Bone marrow (tissue), 2 donors: ENCODE measurements around the gene PTGFRN.
"Not testable (repeated sequence)": the region's sequence is repeated elsewhere in the genome, so short reads cannot be mapped to it uniquely, and the experiment has no call there.

Experiments
- DNase-seq, 2 donors: peaks; one replicate each; lab custom pipeline; 2025; lab: John Stamatoyannopoulos, UW

PTGFRN gene

DNA sequence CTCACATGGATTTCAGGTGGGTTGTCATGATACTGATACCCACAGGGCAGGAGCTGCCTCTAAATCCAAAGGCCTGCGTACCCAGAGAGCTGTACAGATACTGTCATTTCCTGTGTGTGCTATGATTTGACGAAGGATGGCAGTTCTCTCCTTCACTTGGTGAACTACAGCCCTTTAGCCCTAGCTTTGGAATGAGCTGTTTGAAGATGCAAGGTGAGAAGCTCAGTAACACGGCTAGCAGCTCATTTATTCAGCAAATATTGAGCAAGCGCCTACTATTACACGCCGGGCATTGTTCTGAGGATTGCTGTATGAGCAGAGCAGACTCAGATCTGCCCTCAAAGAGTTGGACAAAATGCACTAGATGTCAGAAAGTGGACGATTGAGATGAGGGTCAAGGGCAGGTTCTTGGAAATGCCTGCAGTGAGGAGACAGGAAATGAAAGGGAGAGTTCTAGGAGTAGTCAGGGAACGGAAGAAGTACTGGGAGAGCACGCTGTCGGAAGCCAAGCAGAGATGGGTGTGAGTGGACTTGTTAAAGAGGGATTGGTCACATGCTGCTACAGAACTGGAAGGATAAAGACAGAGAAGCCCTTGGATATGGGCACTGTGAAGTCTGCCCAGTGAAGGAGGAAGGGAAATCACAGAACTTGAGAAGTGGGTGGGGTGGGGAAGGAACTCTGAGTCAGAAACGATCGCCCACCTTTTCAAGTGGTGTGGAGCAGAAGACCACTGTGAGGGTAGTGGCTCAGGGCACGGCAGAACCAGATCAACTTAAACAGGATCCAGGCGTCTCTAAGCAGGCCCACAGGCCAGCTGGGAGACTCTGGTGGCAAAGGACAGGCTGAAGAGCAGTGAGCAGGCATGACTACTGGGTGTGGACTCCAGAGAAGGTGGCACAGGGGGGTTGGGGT lies 7.1 kb downstream of the PTGFRN start:
- DNase-seq, result no peak

DNA sequence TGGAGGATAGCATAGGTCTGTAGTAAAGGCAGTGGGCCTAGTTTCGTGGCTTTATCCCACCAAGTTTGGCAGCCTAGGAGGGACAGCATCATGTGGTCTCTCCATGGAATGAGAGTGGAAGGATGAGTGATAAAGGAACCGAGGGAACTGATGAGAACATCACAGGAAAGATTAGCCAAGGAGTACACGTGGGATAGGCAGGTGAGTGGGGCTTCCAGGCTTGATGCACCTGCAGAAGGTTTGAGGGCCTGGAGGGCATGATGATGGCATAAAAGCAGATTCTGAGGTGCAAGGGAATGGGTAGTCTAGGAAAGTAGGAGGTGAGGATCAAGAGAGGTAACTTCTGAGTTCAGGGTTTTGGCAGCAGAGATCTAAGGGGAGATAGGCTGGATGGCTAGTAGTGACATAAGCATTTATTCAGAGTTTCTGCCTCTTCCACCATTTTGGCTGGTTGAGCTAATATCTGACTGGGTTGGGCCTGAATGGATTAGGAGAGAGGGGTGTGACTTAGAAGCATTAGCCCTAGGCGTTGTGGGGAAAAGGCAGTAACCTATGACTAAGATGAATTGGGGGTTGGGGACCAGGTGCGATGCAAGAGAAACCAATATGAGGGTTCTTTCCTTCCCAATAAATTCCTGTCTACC lies 9.1 kb downstream of the PTGFRN start:
- DNase-seq, result no peak

DNA sequence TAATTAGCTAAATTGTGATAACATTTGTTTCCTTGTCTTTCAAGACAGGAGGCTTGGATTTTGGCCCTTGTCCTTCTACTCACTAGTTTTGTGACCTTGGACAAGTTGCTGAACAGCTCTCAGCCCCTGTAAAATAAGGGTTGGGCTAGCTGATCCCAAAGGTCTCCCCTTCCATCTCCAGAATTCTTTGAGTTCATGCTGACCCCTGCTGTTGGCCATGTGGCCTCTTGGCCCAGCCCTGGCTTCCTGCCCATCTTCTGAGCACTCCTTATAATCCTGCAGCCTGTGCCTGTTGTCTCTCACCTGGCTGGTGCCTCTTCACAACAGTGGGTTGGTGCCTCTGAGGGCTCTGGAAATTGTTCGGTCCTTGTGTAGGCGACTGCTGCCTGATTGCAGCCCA lies 10.1 kb downstream of the PTGFRN start:
- DNase-seq, result no peak

DNA sequence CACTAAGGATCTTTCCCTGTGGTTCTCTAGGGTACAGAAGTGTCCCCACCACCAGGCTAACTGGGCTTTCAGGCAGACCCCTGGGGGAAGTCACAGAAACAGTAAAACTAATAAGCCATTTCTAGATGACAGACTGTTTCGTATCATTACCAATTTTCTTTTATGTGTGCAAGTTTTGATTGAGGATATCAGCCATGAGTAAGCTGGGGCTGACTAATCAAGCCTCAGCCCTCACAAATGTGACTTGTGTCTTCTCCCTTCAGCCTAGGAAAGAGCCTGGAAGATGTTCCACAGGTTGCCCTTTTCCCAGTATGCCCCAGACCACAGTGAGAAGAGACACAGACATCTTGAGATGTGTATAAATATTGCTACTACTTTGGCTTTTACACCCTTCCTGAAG lies 10.5 kb downstream of the PTGFRN start:
- no peak for DNase-seq

DNA sequence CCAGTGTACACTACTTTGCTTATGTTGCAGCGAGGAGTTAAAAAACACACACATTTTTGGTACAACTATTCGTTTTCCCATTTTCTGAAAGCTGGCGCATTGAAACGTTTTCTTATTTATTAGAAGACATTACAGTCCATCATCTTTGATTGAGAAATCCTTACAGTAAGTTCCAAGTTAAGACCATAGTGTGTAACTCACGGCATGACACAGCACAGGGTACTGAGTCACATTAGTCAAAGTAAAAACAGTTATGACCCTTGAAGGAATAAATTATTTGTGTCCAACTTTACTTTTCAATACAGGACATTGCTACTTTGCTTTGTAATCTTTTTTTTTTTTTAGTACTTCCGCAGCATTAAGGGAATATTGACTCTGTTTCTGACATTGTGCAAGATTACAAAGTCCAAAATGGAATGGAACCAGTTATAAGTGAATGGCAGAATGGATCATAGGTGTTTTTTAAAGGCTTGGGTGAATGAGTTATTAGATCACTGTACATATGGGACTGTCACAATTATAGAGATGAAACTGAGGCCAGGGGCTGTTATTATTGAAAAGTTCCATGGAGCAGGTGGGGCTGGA lies 11.7 kb downstream of the PTGFRN start:
- DNase-seq, result no peak

DNA sequence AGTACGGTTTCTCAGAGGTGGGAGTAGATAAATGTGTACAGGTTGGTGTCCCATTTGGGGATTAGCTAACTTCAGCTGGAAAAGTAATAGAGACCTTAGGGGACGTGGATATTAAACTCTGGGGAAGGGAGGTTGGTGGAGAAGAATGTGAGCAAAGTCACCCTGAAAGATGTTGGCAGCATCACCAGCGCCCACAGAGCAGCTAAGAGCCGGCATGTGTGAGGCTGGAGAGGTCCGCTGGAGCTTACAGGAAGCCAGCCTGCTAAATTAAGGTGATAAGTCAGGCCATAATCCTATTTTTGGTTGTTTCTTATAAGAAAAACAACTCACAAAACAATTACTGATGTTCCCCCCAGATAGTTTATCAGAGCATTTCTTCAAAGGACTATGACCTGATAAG lies 12.2 kb downstream of the PTGFRN start:
- DNase-seq, result no peak

DNA sequence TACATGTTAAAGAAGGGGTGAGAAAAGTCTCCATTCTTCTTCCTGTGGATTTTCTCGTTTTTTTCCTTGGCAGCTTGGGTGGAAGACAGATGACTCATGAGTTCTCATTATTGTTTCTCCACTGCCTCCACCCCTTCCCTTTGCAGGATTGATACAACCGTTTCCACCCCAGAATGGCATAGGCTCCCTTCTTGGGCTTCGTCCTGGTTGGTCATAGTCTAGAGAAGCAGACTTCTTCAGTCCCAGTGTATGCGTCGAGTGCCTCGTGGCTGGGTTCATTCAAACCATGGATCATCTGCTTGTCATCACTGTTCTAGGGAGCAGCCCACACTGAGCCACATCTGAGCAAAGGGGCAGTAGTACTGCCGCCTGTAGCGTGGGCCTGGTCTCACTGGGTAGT lies 13.7 kb downstream of the PTGFRN start:
- DNase-seq, result no peak

DNA sequence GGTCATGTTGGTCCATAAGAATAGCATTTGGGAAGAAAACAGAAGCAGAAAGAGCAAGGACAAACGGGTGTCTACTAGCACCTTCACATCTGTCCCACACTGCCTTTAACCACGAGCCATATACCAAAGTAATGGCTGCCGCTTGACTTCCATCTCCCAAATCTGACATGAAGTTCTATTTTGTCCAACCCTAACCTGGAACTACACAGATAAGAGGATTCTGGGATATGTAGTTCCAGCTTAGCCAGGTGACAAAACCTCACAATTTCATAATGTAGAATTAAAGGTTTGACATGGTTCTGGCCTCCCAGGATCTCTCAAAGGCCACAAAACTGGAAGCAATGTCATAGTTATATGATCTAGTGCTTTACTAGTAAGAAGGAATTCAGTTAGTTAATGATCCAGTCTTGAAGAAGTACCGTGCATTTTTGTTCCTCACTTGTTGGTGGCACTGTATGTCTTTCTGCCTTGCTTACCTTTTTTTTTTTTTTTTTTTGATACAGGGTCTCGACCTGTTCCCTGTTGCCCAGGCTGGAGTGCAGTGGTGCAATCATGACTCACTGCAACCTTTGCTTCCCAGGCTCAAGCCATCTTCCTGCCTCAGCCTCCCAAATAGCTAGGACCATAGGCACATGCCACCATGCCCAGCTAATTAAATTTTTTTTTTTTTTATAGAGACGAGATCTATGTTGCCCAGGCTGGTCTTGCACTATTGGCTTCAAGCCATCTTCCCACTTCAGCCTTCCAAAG lies 17.5 kb downstream of the PTGFRN start:
- DNase-seq, result no peak

DNA sequence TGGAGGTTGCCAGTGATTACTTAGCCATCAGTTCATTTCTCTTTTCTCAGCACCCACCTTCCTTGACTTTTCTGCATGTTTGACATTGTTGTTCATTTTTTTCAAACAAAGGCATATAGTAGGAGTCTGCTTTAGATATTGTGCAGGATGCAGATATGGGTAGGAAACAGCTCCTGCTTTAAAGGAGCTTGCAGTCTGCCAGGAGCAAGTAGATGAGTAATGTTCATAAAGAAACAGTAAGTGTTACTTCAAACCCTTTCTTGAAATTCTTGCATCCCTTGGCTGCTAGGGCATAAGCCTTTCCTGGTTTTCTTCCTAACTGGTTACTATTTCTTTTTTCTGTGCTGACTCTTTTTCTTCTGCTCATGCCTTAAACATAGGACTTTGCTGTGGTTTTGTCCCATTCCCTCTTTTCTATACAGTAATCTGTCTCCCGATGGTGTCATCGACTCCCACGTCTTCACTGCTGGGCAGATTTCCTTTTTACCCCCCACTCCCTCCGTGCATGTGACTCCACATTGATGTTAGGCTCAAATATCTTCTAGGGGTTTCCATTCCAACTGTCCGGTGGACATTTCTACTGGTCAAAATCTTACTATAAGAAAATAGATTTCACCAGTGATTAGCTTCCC lies 20.4 kb downstream of the PTGFRN start:
- DNase-seq, result no peak

DNA sequence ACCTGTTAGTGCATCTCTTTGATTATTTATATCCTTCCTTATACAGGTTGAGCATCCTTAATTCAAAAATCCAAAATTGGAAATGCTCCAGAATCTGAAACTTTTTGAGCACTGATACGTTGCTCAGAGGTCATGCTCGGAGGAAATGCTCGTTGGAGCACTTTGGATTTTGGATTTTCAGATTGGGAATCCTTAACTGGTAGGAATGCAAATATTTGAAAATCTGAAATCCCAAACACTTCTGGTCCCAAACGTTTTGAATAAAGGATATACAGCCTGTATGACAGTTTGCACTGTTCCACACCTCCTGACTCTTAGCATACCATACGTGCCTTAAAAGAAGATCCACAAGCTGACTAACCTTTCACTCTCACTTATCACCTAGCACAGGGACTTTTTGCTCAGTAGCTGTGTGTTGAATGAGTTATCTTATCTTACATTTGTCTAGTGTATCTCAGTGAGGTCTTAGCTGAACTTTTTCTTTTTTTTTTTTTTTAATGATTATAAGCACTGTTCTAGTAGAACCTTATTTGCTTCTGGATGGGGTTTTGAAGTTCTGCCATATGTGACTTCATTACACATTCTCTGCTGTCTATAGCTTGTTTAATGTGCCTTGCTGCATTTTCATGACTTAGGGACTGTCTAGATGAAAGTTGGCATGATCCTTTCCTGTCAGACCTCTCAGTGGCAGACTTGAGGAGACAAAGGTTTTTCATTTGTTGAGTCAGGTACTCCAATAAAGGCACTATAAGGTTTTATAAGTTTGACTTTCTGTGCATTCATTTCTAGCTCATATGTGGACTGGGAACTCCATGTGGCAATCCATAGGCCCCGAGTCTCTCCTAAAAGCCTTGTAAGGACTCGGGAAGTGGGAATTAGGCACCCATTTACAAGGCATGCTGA lies 21.6 kb downstream of the PTGFRN start:
- no peak for DNase-seq

DNA sequence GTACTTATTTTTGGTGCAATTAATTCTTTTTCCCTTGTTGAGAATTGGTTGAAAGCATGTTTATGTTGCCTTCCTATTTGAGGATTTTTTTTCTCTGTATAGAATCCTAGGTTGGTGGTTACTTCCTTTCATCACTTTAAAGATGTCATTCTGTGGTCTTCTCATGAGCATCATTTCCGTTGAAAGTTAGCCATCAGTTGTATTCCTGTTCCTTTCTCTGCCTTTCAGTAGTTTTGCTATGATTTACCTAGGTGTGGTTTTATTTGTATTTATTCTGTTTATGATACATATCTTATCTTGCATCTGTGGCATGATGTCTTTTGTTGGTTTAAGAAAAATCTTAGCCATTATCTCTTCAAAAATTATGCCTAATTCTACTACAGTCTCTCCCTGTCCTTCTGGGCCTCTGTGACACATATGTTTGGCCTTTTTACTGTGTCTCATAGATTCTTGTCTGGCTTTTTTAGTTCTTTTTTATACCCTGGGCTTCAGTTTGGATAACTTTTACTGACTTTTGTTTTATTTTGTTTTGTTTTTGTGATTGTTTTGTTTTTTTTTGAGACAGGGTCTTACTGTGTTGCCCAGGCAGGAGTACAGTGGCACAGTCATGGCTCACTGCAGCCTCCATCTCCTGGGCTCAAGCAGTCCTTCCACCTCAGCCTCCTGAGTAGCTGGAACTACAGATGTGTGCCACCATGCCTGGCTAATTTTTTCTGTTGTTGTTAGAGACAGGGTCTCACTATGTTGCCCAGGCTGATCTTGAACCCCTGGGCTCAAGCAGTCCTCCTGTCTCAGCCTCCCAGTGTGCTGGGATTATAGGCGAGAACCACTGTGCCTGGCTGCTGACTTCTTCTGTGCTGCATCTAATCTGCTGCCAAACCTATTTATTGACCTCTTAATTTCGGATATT lies 24.1 kb downstream of the PTGFRN start:
- no peak for DNase-seq

DNA sequence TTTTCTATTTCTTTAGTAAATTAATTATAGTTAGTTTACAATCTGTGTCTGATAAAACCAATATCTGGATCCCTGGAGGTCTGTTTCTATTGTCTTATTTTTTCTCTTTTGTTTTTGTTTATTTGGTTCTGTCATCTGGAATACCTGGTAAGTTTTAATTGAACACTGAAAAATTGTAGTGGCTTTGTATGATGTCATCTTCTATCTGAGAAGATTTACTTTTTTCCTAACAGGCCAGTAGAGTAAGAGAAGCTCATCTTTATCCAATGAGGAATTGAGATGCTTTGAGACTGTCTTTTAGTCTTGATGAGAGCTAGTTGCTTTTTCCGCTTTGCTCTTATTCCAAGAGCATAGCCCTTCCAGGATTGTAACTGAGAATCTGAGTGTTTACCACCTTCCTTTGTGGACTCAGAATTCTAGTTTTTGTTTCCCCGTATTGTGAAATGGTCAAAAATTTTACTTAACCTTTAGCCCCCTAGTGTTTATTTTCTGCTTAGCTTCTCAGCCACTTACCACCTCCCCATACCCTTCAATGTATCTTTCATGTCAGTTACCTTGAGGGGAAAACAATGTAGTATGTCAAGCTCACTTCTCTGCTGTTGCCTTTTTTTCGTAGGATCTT lies 25.0 kb downstream of the PTGFRN start:
- no peak for DNase-seq

DNA sequence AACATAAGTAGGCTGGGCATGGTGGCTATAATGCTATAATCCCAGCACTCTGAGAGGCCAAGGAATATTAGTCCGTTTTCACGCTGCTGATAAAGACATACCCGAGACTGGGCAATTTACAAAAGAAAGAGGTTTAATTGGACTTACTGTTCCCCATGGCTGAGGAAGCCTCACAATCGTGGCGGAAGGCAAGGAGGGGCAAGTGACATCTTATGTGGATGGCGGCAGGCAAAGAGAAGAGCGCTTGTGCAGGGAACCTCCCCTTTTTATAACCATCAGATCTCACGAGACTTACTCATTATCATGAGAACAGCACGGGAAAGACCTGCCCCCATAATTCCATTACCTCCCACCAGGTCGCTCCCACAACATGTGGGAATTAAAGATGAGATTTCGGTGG lies 28.5 kb downstream of the PTGFRN start:
- no peak for DNase-seq

DNA sequence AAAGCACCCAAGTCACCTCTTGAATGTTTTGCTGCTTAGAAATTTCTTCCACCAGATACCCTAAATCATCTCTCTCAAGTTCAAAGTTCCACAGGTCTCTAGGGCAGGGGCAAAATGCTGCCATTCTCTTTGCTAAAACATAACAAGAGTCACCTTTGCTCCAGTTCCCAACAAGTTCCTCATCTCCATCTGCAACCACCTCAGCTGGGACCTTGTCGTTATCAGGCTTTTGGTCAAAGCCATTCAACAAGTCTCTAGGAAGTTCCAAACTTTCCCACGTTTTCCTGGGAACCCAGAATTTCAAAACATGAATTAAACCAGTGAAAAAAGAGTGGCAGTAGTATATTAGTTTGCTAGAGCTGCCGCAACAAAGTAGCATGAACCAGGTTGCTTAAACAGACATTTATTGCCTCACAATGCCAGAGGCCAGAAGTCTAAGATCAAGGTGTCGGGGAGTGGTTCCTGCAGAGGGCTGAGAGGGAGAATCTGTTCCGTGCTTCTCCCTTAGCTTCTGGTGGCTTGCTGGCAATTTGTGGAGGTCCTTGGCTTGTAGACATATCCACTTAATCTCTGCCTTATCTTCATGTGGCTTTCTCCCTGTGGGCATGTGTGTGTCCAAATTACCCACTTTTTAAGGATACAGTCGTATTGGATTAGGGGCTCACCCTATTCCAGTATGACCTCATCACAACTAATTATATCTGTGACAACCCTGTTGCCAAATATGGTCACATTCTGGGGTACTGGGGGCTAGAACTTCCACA lies 30.2 kb downstream of the PTGFRN start:
- not testable (repeated sequence) for DNase-seq

DNA sequence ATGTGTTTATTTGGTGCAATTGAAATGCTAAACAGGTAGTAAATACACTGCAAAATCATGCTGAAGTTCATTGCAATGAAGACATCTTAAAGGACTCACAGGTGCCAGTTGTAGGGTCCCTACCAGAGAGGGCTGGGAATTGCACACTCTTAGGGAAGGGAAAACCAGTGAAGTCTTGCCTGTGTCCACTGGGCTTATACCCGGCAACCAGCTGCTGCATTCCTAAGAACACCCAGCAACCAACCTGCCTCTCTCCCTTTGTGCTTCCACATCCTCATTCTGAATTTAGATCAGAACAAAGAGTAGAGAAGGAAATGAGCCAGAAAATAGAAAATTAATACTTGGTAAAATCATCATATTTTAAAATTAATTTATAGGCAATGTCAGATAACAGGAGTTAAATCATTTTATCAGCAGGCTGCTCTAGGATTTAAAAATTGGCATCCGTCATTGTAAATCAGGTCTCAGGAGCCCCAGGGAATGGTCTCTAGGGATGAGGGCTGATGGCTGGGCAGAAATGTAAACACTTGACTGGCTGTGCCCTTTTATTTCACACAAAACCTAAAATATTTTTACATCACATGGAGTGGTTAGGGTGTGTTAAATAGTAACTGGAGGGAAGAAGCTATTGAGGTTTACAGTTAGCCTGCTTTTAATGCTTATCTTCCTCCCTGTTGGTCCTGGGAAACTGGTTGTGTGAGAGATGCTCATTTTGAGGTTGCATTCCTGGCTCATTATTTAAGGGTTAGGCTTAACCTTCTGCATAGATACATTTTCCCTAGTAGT lies 31.3 kb downstream of the PTGFRN start:
- DNase-seq, result no peak

DNA sequence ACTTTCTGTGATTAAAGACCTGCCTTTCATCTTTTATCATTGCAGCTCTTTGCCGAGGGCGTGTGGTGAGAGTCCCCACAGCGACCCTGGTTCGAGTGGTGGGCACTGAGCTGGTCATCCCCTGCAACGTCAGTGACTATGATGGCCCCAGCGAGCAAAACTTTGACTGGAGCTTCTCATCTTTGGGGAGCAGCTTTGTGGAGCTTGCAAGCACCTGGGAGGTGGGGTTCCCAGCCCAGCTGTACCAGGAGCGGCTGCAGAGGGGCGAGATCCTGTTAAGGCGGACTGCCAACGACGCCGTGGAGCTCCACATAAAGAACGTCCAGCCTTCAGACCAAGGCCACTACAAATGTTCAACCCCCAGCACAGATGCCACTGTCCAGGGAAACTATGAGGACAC lies 32.0 kb downstream of the PTGFRN start:
- DNase-seq, result no peak

DNA sequence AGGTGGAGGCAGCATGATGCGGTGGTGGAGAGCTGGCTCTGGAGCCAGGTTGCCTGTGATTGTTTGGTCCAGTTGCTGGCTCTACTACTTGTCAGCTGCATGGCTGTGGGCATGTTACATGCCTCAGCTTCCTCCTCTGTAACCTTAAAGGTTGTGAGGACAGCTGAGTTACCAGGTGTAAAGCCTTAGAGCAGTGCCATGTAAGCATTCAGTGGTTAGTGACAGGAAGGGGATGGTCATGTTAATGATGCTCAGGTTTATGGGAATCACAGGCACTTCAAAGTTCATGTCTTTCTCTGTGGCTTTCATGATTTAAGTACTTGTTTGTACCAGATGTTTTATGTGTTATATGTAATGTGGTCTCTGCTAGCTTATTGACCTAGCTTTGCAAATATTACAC lies 32.6 kb downstream of the PTGFRN start:
- no peak for DNase-seq

DNA sequence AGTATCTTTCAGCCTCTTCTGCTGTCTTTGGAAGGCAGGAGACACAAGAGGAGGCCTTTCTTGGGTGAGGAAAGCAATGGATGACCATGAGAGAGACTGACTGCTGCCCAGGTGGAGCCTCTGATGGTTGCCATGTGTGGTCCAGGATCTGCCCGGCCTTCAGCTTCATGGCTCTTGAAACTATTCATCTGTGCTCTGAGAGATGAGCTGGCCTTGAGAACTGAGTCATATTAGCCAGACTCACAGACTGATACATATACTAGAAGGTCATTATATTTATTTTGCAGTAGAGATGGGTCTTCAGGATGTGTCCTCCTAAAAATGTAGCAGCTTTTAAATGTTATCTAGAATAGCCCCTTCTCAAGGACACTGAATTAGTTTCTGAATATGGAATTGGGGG lies 33.7 kb downstream of the PTGFRN start:
- DNase-seq, result no peak
